HG03039 (cell line): ENCODE measurements around the gene TAF1B.
"Not testable (repeated sequence)": the region's sequence is repeated elsewhere in the genome, so short reads cannot be mapped to it uniquely, and the experiment has no call there.

Experiments used
- ATAC-seq: cut with Tn5 transposase; IDR thresholded peaks from one replicate; pipeline ENCODE4 v1.9.1; 2021; ENCODE audit warnings: mild to moderate bottlenecking, moderate library complexity; ENCODE audit not compliant: unreplicated experiment

Gene TAF1B

GRCh38 chr2:9877726-9878125, 34.5 kb downstream of the TAF1B start:
- ATAC-seq, result no peak

DNA sequence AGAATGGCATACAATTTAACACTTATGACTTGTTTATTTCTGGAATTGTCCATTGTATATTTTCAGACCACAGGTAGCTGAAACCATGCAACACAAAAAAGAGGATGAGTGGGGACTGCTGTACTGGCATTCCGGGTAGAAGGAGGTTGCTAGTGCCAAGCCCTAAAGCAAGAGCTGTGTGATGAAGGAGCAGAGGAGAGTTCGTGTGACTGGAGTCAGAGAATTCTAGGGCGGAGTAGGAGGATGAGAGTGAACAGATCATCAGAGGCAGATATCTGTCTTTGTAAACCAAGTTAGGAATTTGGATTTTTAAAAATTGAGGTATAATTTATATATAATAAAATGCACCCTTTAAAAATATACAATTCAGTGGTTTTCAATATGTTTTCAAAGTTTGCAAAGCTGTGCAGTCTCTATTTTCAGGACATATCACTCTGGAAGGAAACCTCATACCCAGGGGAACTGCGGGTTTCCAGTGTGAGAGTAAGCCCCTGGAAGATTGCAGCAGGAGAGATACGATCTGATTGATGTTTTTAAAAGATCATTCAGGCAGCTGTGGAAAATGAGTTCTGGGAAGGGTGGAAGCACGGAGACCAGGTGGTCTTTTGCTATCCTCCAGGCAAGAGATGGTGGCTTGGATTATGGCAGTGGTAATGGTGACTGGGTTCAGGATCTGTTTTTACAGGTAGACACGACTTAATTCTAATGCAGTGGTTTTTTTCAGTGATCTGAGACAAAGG, 36.4 kb downstream of the TAF1B start:
- ATAC-seq, result no peak

GRCh38 chr2:9883897-9884296, 40.6 kb downstream of the TAF1B start:
- ATAC-seq, result no peak

GRCh38 chr2:9884436-9884835, 41.2 kb downstream of the TAF1B start:
- ATAC-seq, result no peak

GRCh38 chr2:9885036-9885684, 41.9 kb downstream of the TAF1B start:
- ATAC-seq, result no peak

- ATAC-seq, result no peak
Measured at GRCh38 chr2:9887513-9887912, 44.2 kb downstream of the TAF1B start.

DNA sequence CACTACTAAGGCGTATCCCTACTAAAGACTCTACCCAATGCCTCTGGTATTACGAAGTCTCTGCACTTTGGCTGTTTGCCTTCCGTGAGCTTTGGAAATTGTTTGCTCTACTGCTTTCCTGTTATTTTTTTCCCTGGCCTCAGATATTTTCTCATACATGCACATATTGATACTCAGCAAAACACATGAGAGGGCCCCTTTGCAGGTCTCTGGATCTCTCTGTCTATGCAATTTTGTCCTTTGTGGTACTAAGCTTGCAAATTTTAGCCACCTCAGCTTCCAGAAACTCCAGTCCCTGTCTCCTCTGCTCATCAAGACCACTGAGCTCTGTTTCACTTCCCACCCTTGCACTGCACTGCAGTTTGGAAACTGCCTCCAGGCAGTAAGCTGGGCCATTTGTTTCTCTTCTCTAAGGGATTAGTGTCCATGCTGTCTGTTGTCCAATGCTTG, 46.6 kb downstream of the TAF1B start:
- no peak for ATAC-seq

GRCh38 chr2:9892236-9892635, 49.0 kb downstream of the TAF1B start:
- ATAC-seq, result no peak

GRCh38 chr2:9895669-9896590, 52.7 kb downstream of the TAF1B start:
- ATAC-seq, result no peak

GRCh38 chr2:9897331-9897737, 54.1 kb downstream of the TAF1B start:
- ATAC-seq, result no peak

DNA sequence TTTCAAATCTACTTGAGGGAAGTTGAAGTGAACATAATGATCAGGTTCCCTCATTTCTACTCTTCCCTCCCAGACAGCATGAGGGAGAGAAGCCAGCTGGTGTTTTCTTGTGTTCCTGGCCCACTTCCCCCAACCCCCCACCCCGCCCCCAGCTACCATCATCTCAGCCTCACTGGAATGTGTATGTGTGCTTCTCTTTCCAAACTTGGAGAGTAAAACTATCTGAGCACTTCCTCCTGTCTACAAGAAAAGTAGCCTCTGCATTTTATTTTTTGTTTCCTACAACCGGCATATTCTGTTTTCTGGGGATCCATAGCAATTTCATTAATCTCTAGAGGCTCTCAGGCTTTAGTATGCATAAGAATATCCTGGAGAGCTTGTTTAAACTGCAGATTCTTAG, 54.6 kb downstream of the TAF1B start:
- no peak for ATAC-seq

GRCh38 chr2:9905413-9905812, 62.1 kb downstream of the TAF1B start:
- no peak for ATAC-seq

- ATAC-seq, result no peak
Measured at GRCh38 chr2:9907402-9907801, 64.1 kb downstream of the TAF1B start.

DNA sequence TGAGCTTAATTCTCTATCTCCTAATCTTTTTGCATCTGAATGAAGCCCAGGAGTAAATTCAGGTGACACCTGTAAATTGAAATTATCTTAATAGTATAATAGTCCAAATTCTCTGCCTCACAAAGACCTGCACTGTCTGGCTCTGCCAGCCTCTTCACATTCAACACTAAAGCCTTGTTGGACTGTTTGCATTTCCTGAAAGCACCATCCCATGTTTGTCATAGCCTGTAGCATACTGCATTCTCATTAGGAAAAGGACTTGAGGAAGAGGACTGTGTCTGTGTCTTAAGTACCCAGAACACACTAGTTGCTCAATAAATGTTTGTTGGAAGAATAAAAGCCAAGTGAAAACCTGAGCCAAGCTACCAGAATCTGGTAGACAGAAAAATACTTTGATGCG, 65.4 kb downstream of the TAF1B start:
- no peak for ATAC-seq

GRCh38 chr2:9909106-9909505, 65.8 kb downstream of the TAF1B start:
- no peak for ATAC-seq

- ATAC-seq, result no peak
Measured at GRCh38 chr2:9910699-9911098, 67.4 kb downstream of the TAF1B start.

- ATAC-seq, result no peak
Measured at GRCh38 chr2:9912468-9912867, 69.2 kb downstream of the TAF1B start.

GRCh38 chr2:9914384-9915065, 71.3 kb downstream of the TAF1B start:
- ATAC-seq, result peak; percentile 99

- ATAC-seq, result no peak
Measured at GRCh38 chr2:9918275-9918674, 75.0 kb downstream of the TAF1B start.

DNA sequence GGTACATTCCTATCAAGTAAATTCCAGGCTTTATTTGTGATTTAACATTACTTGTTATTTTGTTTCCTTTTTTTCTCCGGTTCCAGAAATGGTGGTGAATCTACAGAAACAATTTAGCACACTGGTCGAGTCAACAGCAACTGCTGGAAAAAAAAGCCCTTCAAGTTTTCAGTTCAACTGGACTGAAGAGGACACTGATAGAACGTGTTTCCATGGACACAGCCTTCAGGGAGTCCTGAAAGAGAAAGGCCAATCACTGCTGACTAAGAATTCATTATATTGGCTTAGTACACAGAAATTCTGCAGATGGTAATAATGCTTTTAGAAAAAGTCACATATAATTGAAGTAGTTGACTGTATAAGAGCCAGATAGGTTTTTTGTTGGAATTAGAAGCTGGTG, 76.2 kb downstream of the TAF1B start:
- ATAC-seq, result no peak

GRCh38 chr2:9927020-9927419, 83.7 kb downstream of the TAF1B start:
- ATAC-seq, result not testable (repeated sequence)
